ENCODE data around the gene ARAP3. TPM values are rescaled to one million over a fixed set of nuclear protein-coding genes. Genes with fewer than 3 reads are reported as not detected.

Gene ARAP3
- total and polyA plus RNA-seq, 9 of the 15 experiments (the other 6 are each of a cell fraction or from before 2014, with no cell fraction given), result 0.83 to 25.7 (median 6.4) TPM

DNA sequence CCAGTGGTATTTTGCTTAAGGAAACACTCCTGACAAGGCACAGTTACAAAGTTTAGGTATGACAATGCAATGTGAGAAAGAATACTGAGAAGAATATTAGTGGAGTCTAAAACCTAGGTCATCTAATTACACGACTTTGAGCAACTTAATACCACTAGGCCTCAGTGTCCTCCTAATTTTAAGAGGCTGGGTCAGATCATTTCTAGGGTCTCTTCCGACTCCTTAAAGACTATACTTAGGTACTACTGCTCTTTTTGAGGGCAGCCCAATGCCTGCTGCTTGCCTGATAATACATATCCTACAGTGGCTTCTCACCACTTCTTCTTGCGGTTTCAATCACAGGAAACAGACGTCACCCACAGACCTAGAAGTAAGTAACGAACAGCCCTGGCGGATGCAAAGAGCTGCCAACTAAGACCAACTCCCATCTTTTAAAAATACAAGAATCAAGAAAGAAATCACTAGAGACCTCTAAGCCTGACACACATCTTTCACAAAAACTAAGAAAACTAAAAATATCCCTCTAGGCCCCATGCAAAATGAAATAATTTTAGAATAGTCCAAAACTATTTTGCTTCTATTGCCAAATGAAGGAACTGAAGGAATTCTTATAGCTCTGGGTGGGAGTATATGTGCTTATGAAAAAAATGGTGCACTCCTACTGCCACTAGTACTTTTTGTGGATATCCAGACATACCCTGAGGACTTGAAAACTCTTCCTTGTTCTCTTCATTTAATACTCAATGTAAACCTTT lies 76.3 kb downstream of the ARAP3 start (continued):
- TF ChIP-seq ADNP (tag; IDR thresholded peaks at IDR 0.05) (no peak), MYBL2 (IDR thresholded peaks at IDR 0.05; ENCODE audit: low read depth) (peak; percentile 62), MYBL2 (CRISPR knock-in tag; IDR thresholded peaks at IDR 0.05; ENCODE audit: borderline replicate concordance) (no peak), IFI16 (CRISPR knock-in tag; IDR thresholded peaks at IDR 0.05) (no peak), PHF21A (IDR thresholded peaks at IDR 0.05; ENCODE audit: borderline replicate concordance, low read depth) (no peak; the same call in 1 of the 2 replicates), SLC30A9 (CRISPR knock-in tag; IDR thresholded peaks at IDR 0.05) (no peak), MAFG (tag; conservative IDR thresholded peaks at IDR 0.05) (no peak; the same call in 1 of the 2 replicates), U2AF2 (optimal IDR thresholded peaks at IDR 0.05; ENCODE audit: low read depth, low read length) (no peak), JUND (IDR thresholded peaks at IDR 0.05; ENCODE audit: borderline replicate concordance, low read depth, low read length) (peak; percentile 86), JUND (tag; IDR thresholded peaks at IDR 0.05; ENCODE audit: borderline replicate concordance, low read depth, low read length) (peak; percentile 78; the same call in 1 of the 3 replicates), ZNF347 (CRISPR knock-in tag; IDR thresholded peaks at IDR 0.05; ENCODE audit: low read depth) (no peak), ZNF766 (CRISPR knock-in tag; conservative IDR thresholded peaks at IDR 0.05) (peak; percentile 54), FOS (IDR thresholded peaks at IDR 0.05; ENCODE audit: extremely low read depth, insufficient read length) (no peak), ZBED1 (IDR thresholded peaks at IDR 0.05) (peak; percentile 81; the same call in 1 of the 2 replicates), HDAC6 (IDR thresholded peaks at IDR 0.05; ENCODE audit: low read depth, low read length) (no peak), MAFK (IDR thresholded peaks at IDR 0.05; ENCODE audit: low read length) (peak; percentile 13; the same call in 1 of the 2 replicates), SAFB (IDR thresholded peaks at IDR 0.05; ENCODE audit: borderline replicate concordance, low read depth, low read length) (no peak), GATAD2A (IDR thresholded peaks at IDR 0.05) (no peak; the same call in none of the 2 replicates), U2AF1 (optimal IDR thresholded peaks at IDR 0.05; ENCODE audit: low read depth, low read length) (no peak)
- TF ChIP-seq, protein P1, sequence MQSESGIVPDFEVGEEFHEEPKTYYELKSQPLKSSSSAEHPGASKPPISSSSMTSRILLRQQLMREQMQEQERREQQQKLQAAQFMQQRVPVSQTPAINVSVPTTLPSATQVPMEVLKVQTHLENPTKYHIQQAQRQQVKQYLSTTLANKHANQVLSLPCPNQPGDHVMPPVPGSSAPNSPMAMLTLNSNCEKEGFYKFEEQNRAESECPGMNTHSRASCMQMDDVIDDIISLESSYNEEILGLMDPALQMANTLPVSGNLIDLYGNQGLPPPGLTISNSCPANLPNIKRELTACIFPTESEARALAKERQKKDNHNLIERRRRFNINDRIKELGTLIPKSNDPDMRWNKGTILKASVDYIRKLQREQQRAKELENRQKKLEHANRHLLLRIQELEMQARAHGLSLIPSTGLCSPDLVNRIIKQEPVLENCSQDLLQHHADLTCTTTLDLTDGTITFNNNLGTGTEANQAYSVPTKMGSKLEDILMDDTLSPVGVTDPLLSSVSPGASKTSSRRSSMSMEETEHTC (IDR thresholded peaks at IDR 0.05), result peak; percentile 44; the same call in 1 of the 2 replicates
- TF ChIP-seq, protein P2, sequence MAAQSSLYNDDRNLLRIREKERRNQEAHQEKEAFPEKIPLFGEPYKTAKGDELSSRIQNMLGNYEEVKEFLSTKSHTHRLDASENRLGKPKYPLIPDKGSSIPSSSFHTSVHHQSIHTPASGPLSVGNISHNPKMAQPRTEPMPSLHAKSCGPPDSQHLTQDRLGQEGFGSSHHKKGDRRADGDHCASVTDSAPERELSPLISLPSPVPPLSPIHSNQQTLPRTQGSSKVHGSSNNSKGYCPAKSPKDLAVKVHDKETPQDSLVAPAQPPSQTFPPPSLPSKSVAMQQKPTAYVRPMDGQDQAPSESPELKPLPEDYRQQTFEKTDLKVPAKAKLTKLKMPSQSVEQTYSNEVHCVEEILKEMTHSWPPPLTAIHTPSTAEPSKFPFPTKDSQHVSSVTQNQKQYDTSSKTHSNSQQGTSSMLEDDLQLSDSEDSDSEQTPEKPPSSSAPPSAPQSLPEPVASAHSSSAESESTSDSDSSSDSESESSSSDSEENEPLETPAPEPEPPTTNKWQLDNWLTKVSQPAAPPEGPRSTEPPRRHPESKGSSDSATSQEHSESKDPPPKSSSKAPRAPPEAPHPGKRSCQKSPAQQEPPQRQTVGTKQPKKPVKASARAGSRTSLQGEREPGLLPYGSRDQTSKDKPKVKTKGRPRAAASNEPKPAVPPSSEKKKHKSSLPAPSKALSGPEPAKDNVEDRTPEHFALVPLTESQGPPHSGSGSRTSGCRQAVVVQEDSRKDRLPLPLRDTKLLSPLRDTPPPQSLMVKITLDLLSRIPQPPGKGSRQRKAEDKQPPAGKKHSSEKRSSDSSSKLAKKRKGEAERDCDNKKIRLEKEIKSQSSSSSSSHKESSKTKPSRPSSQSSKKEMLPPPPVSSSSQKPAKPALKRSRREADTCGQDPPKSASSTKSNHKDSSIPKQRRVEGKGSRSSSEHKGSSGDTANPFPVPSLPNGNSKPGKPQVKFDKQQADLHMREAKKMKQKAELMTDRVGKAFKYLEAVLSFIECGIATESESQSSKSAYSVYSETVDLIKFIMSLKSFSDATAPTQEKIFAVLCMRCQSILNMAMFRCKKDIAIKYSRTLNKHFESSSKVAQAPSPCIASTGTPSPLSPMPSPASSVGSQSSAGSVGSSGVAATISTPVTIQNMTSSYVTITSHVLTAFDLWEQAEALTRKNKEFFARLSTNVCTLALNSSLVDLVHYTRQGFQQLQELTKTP (IDR thresholded peaks at IDR 0.05; ENCODE audit: low read depth in 1 of 2, partially characterized antibody in 2 of 2), result peak; percentile 51 to 74
- TF ChIP-seq, protein P3, sequence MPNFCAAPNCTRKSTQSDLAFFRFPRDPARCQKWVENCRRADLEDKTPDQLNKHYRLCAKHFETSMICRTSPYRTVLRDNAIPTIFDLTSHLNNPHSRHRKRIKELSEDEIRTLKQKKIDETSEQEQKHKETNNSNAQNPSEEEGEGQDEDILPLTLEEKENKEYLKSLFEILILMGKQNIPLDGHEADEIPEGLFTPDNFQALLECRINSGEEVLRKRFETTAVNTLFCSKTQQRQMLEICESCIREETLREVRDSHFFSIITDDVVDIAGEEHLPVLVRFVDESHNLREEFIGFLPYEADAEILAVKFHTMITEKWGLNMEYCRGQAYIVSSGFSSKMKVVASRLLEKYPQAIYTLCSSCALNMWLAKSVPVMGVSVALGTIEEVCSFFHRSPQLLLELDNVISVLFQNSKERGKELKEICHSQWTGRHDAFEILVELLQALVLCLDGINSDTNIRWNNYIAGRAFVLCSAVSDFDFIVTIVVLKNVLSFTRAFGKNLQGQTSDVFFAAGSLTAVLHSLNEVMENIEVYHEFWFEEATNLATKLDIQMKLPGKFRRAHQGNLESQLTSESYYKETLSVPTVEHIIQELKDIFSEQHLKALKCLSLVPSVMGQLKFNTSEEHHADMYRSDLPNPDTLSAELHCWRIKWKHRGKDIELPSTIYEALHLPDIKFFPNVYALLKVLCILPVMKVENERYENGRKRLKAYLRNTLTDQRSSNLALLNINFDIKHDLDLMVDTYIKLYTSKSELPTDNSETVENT (CRISPR knock-in tag; IDR thresholded peaks at IDR 0.05), result no peak

All from K562 (cell line).